ENCODE measurements around the gene CCL11.
"Not testable (repeated sequence)": the region's sequence is repeated elsewhere in the genome, so short reads cannot be mapped to it uniquely, and the experiment has no call there.

The CCL11 gene

DNA sequence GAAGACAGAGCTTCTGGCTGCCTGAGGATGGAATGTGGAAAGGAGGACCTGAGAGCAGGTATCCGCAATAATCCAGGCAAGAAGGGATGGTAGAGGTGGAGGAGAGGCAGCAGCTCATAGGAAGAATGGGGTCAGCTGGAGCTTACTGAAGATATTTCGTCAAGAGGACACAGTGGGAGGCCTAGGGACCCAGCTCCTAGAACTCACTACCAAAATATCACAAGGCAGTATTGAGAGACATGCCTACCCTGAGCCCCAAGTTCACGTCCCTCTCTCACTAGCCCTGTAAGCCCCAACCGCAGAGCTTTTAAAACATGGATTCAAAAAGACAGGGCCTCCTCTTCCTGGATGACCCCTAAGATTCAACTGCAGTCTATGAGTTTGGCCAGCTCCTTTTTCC lies 19.5 kb downstream of the CCL11 start:
- in situ Hi-C loops (cut with MboI; ENCODE audit: low sequenced_read_pairs) = loop anchor here (25.0 kb wide), 1 partner anchor 332 kb away; no protein-coding TSS in a partner anchor

DNA sequence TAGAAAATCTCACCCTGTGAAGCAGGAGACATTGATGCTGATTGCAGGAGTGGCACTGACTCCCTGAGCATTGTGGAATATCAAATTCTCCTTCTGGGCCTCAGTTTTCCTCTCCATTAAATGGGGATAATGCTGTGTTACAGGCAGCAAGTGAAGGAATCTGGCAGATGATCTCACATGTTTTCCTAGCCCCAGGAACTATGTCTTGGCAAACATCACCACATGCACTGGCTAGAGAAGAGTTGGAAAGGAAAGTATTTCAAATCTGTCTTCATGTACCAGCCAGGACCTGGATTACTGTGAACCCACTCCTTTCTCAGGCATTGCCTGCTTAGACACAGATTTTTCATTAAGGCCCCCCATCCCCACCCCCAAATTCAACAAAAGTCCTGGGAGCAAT lies 20.1 kb downstream of the CCL11 start:
- in situ Hi-C loops (cut with MboI; ENCODE audit: low sequenced_read_pairs) = loop anchor here (25.0 kb wide), 1 partner anchor 332 kb away; no protein-coding TSS in a partner anchor

DNA sequence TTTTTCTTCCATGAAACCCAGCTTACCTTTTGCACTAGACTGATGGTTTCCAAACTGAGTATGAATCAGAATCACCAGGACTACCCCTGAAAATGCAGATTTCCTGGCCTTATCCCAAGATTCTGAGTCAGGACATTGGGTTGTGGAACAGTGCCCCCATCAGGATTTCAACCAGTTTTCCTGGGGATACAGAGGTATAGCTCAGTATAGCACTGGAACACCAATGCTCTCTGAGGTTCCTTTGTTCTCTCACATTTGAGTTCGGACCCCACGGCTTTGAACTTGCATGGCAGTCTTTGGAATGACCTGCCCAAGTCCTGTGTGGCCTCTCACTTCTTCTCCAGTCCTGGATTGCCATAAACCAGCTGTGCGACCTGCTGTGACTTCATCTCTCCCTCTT lies 20.9 kb downstream of the CCL11 start:
- in situ Hi-C loops (cut with MboI; ENCODE audit: low sequenced_read_pairs) = loop anchor here (25.0 kb wide), 1 partner anchor 331 kb away; no protein-coding TSS in a partner anchor

DNA sequence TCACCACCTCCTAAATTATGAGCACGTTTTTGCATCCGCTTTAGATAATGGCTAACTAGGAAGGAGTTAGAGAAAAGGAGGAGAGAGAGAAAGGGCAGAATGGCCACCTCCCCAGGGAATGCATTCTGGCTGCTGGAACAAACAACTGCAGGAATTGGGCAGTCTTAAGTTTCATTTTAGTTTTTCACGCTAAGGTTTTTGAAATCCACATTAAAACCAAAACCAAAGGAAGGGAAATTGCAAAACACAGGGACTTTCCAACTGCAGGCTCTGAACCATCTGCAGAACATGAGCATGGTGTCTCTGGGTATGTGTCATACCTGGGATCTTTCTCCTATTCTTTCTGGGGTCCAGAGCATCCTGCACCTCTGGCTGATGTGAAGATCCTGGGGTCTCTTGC lies 21.6 kb downstream of the CCL11 start:
- in situ Hi-C loops (cut with MboI; ENCODE audit: low sequenced_read_pairs) = loop anchor here (25.0 kb wide), 1 partner anchor 330 kb away; no protein-coding TSS in a partner anchor

DNA sequence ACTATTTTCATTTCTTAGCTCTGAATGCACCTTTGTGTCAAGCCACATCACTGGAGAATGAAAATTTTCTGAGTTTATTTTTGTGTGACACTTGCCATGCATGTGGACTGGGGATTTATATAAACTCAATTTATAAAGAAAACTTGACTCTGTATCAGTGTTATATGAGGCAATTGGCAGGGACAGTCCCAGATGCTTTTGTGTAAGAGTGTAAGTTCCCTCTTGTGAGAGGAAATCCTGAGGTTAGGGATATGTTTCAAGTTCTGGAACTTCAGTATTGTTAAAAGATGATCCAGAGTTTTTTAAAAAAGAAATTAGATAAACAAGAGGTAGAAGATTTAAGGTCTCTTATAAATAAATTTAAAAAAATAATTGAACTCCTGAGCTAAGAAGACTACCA lies 22.8 kb downstream of the CCL11 start:
- in situ Hi-C loops (cut with MboI; ENCODE audit: low sequenced_read_pairs) = loop anchor here (25.0 kb wide), 1 partner anchor 329 kb away; no protein-coding TSS in a partner anchor

DNA sequence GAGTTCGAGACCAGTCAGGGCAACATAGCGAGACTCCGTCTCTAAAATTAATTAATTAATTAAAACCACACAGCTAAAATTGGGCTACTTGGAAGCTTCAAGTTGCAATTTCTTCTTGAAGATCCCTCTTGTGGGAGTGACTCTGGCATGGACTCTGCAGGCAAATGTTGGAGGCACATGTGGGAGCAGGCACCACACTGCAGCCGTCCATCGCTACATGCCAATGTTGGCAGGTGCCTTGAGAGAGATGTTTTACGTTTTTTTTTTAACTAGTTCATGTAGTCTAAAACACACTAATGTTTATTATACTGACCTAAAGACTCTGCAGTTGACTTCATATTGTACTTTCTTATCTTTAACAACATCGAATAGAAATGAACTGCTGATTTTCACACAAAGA lies 25.7 kb downstream of the CCL11 start:
- in situ Hi-C loops (cut with MboI; ENCODE audit: low sequenced_read_pairs) = loop anchor here (25.0 kb wide), 1 partner anchor 326 kb away; no protein-coding TSS in a partner anchor

DNA sequence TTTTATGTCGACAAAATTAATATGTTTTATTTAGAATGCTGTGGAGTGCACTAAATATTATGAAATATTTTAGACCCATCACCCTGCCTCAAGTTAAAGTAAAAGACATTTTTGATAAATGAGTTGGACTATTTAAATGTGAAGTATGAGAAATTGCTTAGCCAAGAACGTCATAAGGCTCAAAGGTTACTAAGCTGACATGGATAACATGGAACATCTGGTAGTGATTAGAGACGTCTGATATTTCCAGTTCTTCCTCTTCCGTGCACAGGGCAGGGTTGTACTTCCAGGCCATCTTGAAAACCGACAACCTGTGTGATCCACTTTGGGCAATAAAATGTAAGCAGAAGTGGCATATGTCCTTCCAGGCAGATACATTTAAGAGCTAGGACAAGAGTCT lies 26.5 kb downstream of the CCL11 start:
- in situ Hi-C loops (cut with MboI; ENCODE audit: low sequenced_read_pairs) = loop anchor here (25.0 kb wide), 1 partner anchor 325 kb away; no protein-coding TSS in a partner anchor

DNA sequence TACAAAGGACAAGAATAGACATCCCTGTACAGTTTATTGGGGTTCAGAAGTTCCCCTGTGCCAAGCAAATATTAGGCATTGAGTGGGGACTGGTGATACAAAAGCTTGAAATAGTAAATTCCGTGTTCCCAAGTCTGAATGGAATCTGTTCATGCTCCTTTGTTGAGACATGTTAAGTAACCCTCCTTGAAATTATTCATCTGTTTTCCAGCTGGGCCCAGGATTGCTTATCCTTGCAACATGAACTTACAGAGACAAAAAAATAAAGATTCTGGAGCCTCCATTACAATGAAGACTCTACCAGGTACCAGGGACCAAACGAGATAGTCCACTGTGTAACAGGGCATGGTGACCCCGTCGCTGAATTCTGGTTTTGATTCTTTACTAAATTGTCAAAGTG lies 27.6 kb downstream of the CCL11 start:
- in situ Hi-C loops (cut with MboI; ENCODE audit: low sequenced_read_pairs) = loop anchor here (25.0 kb wide), 1 partner anchor 324 kb away; no protein-coding TSS in a partner anchor

DNA sequence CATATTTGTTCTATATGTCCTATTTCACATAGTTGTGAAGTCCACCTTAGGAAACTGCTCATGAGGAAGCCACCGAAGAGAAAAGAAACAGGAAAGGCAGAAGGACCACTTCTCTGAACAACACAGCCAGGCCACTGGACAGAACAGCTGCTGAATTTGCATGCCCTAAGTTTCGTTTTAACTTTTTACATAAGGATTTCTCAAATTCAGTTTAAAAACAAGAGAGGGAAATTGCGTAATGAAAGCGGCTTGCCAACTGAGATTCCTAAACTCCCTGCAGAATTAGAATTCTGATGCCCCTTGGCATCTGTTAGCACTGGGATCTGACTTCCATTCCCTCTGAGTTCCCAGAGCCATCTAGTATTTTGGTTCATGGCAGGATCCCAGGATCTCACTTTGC lies 28.7 kb downstream of the CCL11 start:
- in situ Hi-C loops (cut with MboI; ENCODE audit: low sequenced_read_pairs) = loop anchor here (25.0 kb wide), 1 partner anchor 323 kb away; no protein-coding TSS in a partner anchor

DNA sequence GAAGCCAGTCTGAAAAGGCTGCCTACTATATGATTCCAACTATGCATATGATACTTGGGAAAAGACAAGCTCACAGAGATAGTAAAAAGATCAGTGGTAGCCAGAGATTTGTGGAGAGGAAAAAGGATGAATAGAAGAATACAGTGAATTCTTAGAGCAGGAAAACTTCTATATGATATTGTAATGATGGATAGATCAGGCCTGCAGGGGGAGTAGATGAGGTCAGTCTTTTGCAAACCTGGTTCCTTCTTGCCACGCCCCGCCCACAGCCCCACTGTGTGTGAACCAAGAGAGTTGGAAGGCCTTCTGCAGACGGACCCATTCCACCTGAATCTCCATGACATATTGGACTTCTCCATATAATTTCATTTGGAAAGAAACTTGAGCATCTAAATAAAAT lies 32.9 kb downstream of the CCL11 start:
- in situ Hi-C loops (cut with MboI; ENCODE audit: low sequenced_read_pairs) = loop anchor here (25.0 kb wide), 1 partner anchor 319 kb away; no protein-coding TSS in a partner anchor

DNA sequence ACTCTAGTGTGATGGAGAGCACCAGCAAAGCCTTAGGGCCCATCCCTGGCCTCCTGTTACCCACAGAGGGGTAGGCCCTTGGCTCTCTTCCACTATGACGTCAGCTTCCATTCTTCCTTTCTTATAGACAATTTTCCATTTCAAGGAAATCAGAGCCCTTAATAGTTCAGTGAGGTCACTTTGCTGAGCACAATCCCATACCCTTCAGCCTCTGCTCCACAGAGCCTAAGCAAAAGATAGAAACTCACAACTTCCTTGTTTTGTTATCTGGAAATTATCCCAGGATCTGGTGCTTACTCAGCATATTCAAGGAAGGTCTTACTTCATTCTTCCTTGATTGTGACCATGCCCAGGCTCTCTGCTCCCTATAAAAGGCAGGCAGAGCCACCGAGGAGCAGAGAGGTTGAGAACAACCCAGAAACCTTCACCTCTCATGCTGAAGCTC lies 33.5 kb downstream of the CCL11 start, which contains the start of gene CCL8:
CCL8 (plus strand) TSS at position 397 of the 445 bp plus-strand sequence. CDS start 67 bp downstream, outside the sequence.
- in situ Hi-C loops (cut with MboI; ENCODE audit: low sequenced_read_pairs) = loop anchor here (25.0 kb wide), 1 partner anchor 318 kb away; no protein-coding TSS in a partner anchor

DNA sequence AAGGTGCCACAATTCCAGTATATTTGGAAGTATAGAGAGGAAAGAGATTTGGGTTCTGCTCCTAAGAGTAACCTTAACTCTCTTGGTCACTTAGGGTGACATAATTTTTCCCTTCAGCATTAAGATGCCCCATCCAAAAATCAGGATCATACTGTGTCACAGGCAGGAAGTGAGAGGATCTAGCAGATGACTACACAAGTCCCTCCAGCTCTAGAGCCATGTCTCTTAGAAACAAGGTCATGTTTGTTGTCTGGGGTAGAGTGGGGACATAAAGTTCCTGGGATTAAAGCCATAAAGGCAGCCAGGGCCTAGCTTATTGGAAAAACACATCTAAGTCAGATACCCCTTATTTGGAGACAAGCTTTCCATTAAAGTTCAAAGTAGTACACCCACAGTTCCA lies 36.4 kb downstream of the CCL11 start:
- in situ Hi-C loops (cut with MboI; ENCODE audit: low sequenced_read_pairs) = loop anchor here (25.0 kb wide), 1 partner anchor 315 kb away; no protein-coding TSS in a partner anchor

DNA sequence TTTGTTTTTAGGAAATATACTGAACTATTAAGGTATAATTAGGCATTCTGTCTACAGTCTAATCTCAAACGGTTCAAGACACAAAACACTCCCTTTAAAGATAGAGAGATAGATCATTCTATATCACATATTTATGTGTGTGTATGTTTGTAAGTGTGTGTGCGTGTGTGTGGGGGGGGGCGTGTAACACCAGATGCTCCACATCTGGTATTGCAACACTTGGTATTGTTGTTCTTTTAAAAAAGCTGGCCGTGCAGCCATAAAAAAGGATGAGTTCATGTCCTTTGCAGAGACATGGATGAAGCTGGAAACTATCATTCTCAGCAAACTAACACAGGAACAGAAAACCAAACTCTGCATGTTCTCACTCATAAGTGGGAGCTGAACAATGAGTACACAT lies 42.0 kb downstream of the CCL11 start:
- in situ Hi-C loops (cut with MboI; ENCODE audit: low sequenced_read_pairs) = not testable (repeated sequence)

DNA sequence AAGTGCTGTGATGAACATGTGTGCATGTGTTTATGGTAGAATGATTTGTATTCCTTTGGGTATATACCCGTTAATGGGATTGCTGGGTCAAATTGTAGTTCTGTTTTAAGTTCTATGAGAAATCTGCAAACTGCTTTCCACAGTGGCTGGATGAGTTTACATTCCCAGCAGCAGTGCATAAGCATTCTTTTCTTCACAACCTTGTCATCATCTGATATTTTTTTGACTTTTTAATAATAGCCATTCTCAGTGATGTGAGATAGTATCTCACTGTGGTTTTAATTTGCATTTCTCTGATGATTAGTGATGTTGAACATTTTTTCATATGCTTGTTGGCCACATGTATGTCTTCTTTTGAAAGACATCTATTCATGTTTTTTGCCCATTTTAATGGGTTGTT lies 52.2 kb downstream of the CCL11 start:
- in situ Hi-C loops (cut with MboI; ENCODE audit: low sequenced_read_pairs) = no loop called here
